ENCODE data around the gene KDM4B. TPM values are rescaled to one million over a fixed set of nuclear protein-coding genes. Genes with fewer than 3 reads are reported as not detected.

The KDM4B gene
- total and polyA plus RNA-seq, 10 of the 15 experiments (the other 5 are each of a cell fraction or from before 2014, with no cell fraction given): 0.47 to 49.6 (median 16.2) TPM

GRCh38 chr19:5137571-5138124, 168.7 kb downstream of the KDM4B start:
- no TSS peak for BruUV-seq (replicated peaks)
- H3K27ac ChIP-seq (ENCODE audit: control insufficient read depth, insufficient read depth): no peak overlapping the region
- H2AFZ ChIP-seq (ENCODE audit: control insufficient read depth, low read depth, low read length): no peak overlapping the region
- TF ChIP-seq ZBTB33 (IDR thresholded peaks at IDR 0.05) (0 out of 2 replicates have a peak, but pooled peaks have one; percentile 64), WRNIP1 (IDR thresholded peaks at IDR 0.05; ENCODE audit: borderline replicate concordance, low read depth, low read length) (no peak), POLR2A (IDR thresholded peaks at IDR 0.05; ENCODE audit: low read depth, low read length) (peak; percentile 55), POLR2AphosphoS2 (IDR thresholded peaks at IDR 0.05; ENCODE audit: low read depth, low read length) (no peak), CBX3 (IDR thresholded peaks at IDR 0.05; ENCODE audit: borderline replicate concordance, low read depth) (no peak)
- TF ChIP-seq, protein P1, sequence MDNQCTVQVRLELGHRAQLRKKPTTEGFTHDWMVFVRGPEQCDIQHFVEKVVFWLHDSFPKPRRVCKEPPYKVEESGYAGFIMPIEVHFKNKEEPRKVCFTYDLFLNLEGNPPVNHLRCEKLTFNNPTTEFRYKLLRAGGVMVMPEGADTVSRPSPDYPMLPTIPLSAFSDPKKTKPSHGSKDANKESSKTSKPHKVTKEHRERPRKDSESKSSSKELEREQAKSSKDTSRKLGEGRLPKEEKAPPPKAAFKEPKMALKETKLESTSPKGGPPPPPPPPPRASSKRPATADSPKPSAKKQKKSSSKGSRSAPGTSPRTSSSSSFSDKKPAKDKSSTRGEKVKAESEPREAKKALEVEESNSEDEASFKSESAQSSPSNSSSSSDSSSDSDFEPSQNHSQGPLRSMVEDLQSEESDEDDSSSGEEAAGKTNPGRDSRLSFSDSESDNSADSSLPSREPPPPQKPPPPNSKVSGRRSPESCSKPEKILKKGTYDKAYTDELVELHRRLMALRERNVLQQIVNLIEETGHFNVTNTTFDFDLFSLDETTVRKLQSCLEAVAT (IDR thresholded peaks at IDR 0.05): 0 out of 2 replicates have a peak, but pooled peaks have one; percentile 43
- TF ChIP-seq, protein P2, sequence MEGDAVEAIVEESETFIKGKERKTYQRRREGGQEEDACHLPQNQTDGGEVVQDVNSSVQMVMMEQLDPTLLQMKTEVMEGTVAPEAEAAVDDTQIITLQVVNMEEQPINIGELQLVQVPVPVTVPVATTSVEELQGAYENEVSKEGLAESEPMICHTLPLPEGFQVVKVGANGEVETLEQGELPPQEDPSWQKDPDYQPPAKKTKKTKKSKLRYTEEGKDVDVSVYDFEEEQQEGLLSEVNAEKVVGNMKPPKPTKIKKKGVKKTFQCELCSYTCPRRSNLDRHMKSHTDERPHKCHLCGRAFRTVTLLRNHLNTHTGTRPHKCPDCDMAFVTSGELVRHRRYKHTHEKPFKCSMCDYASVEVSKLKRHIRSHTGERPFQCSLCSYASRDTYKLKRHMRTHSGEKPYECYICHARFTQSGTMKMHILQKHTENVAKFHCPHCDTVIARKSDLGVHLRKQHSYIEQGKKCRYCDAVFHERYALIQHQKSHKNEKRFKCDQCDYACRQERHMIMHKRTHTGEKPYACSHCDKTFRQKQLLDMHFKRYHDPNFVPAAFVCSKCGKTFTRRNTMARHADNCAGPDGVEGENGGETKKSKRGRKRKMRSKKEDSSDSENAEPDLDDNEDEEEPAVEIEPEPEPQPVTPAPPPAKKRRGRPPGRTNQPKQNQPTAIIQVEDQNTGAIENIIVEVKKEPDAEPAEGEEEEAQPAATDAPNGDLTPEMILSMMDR (IDR thresholded peaks at IDR 0.05 in 2 of 3, conservative IDR thresholded peaks at IDR 0.05 in 1 of 3; ENCODE audit: control insufficient read depth in 2 of 3, extremely low read depth in 1 of 3, insufficient read depth in 1 of 3, low read depth in 3 of 3, low read length in 3 of 3): peak in 1 of 3 experiments; percentile 21; a peak in 1 of 6 replicates
- peaks cover 20% of the 10 kb centered on the region for H3K79me2 ChIP-seq (ENCODE audit: control insufficient read depth, insufficient read depth, low read length)
- RAD21 ChIA-PET (ENCODE audit: unreplicated experiment): no interaction called here
- H3K36me3 ChIP-seq (ENCODE audit: control insufficient read depth in 2 of 2, insufficient read depth in 2 of 2, low read length in 1 of 2): peaks cover 15 to 34% of the 10 kb centered on the region in 2 experiments; a peak in 3 of 4 replicates
- DNase-seq (ENCODE audit: low read depth, low spot score): no peak
- FAIRE-seq: no peak
- H3K9me3 ChIP-seq (replicated peaks; ENCODE audit: control insufficient read depth, insufficient read depth, low read length): no peaks in the 10 kb centered on the region
- no peak overlapping the region for H3K4me2 ChIP-seq (ENCODE audit: control insufficient read depth, insufficient read depth)
- peaks cover 19% of the 10 kb centered on the region for H3K4me1 ChIP-seq (ENCODE audit: control insufficient read depth, insufficient read depth, low read length)
- H3K27me3 ChIP-seq (replicated peaks in 1 of 2; ENCODE audit: control insufficient read depth in 2 of 2, insufficient read depth in 2 of 2, low read length in 1 of 2): no peaks in the 10 kb centered on the region
- H4K20me1 ChIP-seq (ENCODE audit: control insufficient read depth, insufficient read depth): no peaks in the 10 kb centered on the region
- intact Hi-C loops (cut with micrococcal nuclease; ENCODE audit: unreplicated experiment): no loop called here
- ATAC-seq: no peak
- WGBS (ENCODE audit: insufficient coverage, insufficient replicate concordance, low lambda C conversion rate, missing lambda C conversion rate): 96% methylated on average over 29 of the region's 29 CpGs
- SMC1A ChIA-PET (ENCODE audit: uncharacterized antibody, unreplicated experiment): interaction anchor here (0.6 kb wide), 1 partner anchor 12 kb away, joined by 3 read pairs; no protein-coding TSS in a partner anchor
- no peak overlapping the region for H3K9ac ChIP-seq (ENCODE audit: control insufficient read depth, insufficient read depth, low read length)
- no peak overlapping the region for H3K4me3 ChIP-seq
- POLR2A ChIA-PET: no interaction called here
- CTCF ChIA-PET: no interaction called here
- in situ Hi-C loops (cut with MboI): no loop called here

Measured in GM12878 (cell line).